GM15510 (cell line): Measurements from ENCODE around the gene OPN1SW.

Experiments used
- POLR2A ChIP-seq: IDR thresholded peaks from 3 replicates; pipeline ENCODE4 v1.6.1; 2011; ENCODE audit warnings: borderline replicate concordance; ENCODE audit not compliant: insufficient read length; ENCODE audit errors: extremely low read depth

OPN1SW gene

GRCh38 chr7:128739048-128739962, 36.3 kb downstream of the OPN1SW start, which contains the start of gene CALU:
Gene CALU, plus strand, starts transcription at chr7:128739359. Its CDS starts 9,225 bp downstream, at chr7:128748584.
- peak; percentile 88 for TF ChIP-seq POLR2A

GRCh38 chr7:128738570-128739047, 37.0 kb downstream of the OPN1SW start:
- no peak for TF ChIP-seq POLR2A

- no peak for TF ChIP-seq POLR2A
Observed at GRCh38 chr7:128737867-128738385, 37.7 kb downstream of the OPN1SW start.

- TF ChIP-seq POLR2A = no peak
Observed at GRCh38 chr7:128737441-128737840, 38.2 kb downstream of the OPN1SW start.

GRCh38 chr7:128735436-128735835, 40.2 kb downstream of the OPN1SW start:
- TF ChIP-seq POLR2A = no peak

GRCh38 chr7:128734890-128735289, 40.7 kb downstream of the OPN1SW start:
- no peak for TF ChIP-seq POLR2A

- no peak for TF ChIP-seq POLR2A
Observed at GRCh38 chr7:128733278-128733645, 42.3 kb downstream of the OPN1SW start.

GRCh38 chr7:128732521-128733277, 42.9 kb downstream of the OPN1SW start:
- TF ChIP-seq POLR2A = no peak

- no peak for TF ChIP-seq POLR2A
Observed at GRCh38 chr7:128731184-128731583, 44.4 kb downstream of the OPN1SW start.

- no peak for TF ChIP-seq POLR2A
Observed at GRCh38 chr7:128729494-128729893, 46.1 kb downstream of the OPN1SW start.

GRCh38 chr7:128728598-128728997, 47.0 kb downstream of the OPN1SW start:
- no peak for TF ChIP-seq POLR2A

- no peak for TF ChIP-seq POLR2A
Observed at GRCh38 chr7:128727239-128727638, 48.4 kb downstream of the OPN1SW start.

GRCh38 chr7:128726737-128727072, 48.9 kb downstream of the OPN1SW start:
- no peak for TF ChIP-seq POLR2A

GRCh38 chr7:128726059-128726736, 49.4 kb downstream of the OPN1SW start:
- no peak for TF ChIP-seq POLR2A

GRCh38 chr7:128725531-128725930, 50.1 kb downstream of the OPN1SW start:
- TF ChIP-seq POLR2A = no peak
